GM18868 (cell line): Measurements from ENCODE around the gene S100A4.

Experiments
- ATAC-seq: cut with Tn5 transposase; IDR thresholded peaks from one replicate; pipeline ENCODE4 v1.9.1; 2021; ENCODE audit warnings: mild to moderate bottlenecking, moderate library complexity; ENCODE audit not compliant: unreplicated experiment

Gene S100A4

GRCh38 chr1:153513023-153513422 lies 32.6 kb downstream of the S100A4 start:
- ATAC-seq: no peak

GRCh38 chr1:153510984-153511410 lies 34.6 kb downstream of the S100A4 start:
- ATAC-seq: peak; percentile 59

GRCh38 chr1:153509729-153510354 lies 35.8 kb downstream of the S100A4 start:
- no peak for ATAC-seq

GRCh38 chr1:153509036-153509435 lies 36.6 kb downstream of the S100A4 start:
- ATAC-seq: no peak

GRCh38 chr1:153507926-153508583 lies 37.6 kb downstream of the S100A4 start:
- no peak for ATAC-seq

- ATAC-seq: no peak
Measured at GRCh38 chr1:153506831-153507413, 38.7 kb downstream of the S100A4 start.

GRCh38 chr1:153506386-153506785 lies 39.2 kb downstream of the S100A4 start:
- ATAC-seq: no peak

- no peak for ATAC-seq
Measured at GRCh38 chr1:153505576-153505975, 40.0 kb downstream of the S100A4 start.

GRCh38 chr1:153503766-153504165 lies 41.8 kb downstream of the S100A4 start:
- ATAC-seq: no peak

GRCh38 chr1:153498746-153499145 lies 46.9 kb downstream of the S100A4 start:
- ATAC-seq: no peak

GRCh38 chr1:153495536-153495935 lies 50.1 kb downstream of the S100A4 start:
- ATAC-seq: no peak

- no peak for ATAC-seq
Measured at GRCh38 chr1:153494976-153495535, 50.5 kb downstream of the S100A4 start.
